Activated CD8-positive, alpha-beta memory T cell treated with anti-CD3 and anti-CD28 coated beads for 48 hours (primary cell): ENCODE measurements around the gene RYR2.
"Not testable (repeated sequence)": the region's sequence is repeated elsewhere in the genome, so short reads cannot be mapped to it uniquely, and the experiment has no call there.

Source experiments
- DNase-seq, 3 experiments: peaks; one replicate each; pipeline ENCODE4 v3.0.0-alpha.2; 2020; ENCODE audit warnings: low read depth in 2 of 3, low spot score in 2 of 3

Gene RYR2

GRCh38 chr1:237324226-237324625 lies 282.2 kb downstream of the RYR2 start:
- DNase-seq, result no peak

GRCh38 chr1:237327061-237327460 lies 285.1 kb downstream of the RYR2 start:
- DNase-seq, result no peak

GRCh38 chr1:237340892-237341291 lies 298.9 kb downstream of the RYR2 start:
- no peak for DNase-seq

GRCh38 chr1:237341391-237341790 lies 299.4 kb downstream of the RYR2 start:
- DNase-seq, result no peak

GRCh38 chr1:237342730-237343129 lies 300.7 kb downstream of the RYR2 start:
- DNase-seq, result no peak

DNA sequence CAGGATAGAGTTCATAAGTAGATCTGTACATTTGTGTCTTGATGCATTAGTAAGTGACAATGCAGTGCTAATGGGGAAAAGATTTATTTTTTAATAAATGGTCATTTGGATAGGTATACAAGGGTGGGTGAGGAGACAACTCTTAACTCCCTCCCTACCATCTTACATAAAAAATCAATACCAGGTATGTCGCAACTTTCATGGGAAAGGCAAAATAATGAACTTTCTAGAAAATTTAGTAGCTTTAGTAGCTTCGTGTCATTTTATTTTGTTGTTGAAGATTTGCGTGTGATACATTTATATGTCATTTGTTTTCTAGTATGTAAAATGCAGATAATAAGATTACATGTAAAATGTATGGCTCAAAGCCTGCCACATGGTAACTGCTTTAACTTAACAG lies 310.8 kb downstream of the RYR2 start:
- no peak for DNase-seq

- no peak for DNase-seq
Measured at GRCh38 chr1:237353918-237354317, 311.9 kb downstream of the RYR2 start.

DNA sequence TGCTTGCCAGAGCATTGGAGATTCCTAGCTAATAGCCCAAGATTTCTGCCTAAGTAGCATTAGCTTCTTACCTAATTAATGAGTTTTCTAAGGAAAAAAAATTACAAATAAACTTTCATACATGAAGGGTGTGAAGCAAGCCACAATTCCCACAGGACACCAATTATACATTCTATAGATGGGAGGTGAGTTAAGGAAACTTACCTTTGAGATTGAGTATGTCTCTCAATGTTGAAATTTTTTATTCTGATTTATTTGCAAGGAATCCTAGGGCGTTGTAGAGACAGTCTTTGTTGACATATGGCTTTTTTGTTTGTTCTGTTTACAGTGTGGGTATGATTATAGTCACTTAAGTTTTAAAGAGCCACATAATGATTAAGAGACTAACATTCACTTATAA lies 313.0 kb downstream of the RYR2 start:
- DNase-seq, result no peak

GRCh38 chr1:237358555-237358954 lies 316.6 kb downstream of the RYR2 start:
- no peak for DNase-seq

GRCh38 chr1:237367758-237368157 lies 325.8 kb downstream of the RYR2 start:
- DNase-seq, result no peak

GRCh38 chr1:237371477-237371876 lies 329.5 kb downstream of the RYR2 start:
- not testable (repeated sequence) for DNase-seq

DNA sequence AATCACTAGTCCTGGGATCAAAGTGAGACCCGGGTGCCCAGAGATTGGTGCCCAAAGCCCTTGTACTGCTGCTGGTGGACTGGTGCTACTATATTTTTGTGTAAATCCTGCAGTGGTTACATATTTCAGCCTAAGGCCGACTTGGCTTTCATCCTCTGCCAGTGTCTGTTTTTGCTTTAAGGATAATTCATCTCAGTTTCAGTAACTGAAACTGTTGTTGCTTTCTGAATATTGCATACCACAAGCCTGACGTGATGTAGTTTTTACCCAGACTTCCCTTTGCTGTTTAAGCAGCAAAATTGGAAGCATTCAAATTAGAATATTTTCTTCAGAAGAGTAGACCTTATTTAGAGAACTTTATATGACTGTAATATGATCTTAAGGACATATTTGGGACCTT lies 341.8 kb downstream of the RYR2 start:
- no peak for DNase-seq

DNA sequence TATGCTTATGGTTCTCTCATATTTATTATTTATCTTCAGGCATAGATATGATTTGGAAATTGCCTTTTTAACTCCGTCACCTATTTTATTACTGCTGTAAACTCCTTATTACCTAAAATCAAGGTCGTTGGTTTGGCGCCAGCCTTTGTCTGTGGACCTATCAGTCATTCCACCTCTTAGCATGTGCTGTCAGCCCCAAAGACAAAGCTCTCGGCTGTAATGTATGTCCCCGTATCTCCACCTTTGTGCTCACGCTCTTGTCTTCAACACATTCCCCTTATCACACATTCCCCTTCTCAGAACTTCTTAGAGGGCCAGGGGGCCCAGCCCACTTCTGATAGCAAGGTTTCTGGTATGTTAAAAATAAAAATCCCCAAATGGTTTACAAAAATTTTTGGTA lies 342.2 kb downstream of the RYR2 start:
- no peak for DNase-seq

- no peak for DNase-seq
Measured at GRCh38 chr1:237386362-237387143, 344.6 kb downstream of the RYR2 start.

DNA sequence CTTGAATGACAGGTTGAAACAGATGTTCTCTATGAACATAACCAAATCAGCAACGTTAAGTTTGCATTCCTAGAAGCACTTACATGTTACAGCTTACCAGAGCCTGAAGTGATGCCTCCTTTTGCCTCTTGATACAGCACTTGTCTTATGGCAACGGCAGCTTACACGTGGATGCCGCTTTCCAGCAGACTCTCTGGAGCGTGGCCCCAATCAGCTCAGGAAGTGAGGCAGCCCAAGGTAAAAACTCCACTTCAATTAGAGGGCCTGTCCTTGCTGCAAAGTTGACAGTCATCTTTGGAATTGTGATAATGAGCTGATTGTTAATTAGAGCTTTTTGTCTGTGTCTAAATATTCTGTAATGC lies 345.1 kb downstream of the RYR2 start:
- DNase-seq, result no peak

- DNase-seq, result no peak
Measured at GRCh38 chr1:237390823-237391222, 348.8 kb downstream of the RYR2 start.

DNA sequence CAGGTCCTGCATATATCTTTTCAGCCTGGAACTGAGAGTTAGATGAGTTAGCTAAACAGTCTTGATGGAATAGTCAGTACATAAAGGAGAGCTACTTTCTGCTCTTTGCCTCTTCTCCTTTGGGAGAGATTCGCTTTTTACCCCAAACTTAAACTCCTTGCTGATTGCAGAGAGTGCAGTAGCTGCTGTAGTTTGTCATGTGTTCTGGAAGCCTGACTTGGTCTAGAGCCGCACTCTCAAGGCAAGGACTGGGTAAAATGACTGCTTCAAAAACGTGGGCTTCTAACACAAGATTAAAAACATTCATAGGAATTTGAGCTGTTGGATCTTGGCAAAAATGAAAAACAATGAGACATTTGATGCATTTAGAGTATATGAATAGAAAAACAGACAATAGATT lies 351.6 kb downstream of the RYR2 start:
- DNase-seq, result no peak

DNA sequence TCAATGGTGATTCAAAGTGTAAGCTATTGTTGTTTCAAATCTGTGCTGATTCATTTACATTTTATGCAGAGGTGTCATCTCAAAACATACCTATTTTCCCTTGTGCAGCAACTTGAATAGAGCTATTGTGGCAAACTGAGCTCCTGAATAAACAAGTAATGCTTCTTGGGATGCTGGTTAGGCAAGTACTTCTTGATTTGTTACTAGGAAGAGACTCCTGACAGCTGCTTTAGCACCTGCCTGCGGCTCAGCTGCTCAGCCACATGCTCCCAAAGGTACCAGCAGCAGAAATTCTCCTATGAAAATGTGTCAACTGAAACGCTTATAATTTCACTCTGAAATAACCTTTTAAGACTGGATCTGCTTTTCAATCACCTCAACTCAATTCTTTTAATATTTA lies 352.3 kb downstream of the RYR2 start:
- no peak for DNase-seq

GRCh38 chr1:237396426-237396825 lies 354.4 kb downstream of the RYR2 start:
- no peak for DNase-seq

GRCh38 chr1:237398751-237399150 lies 356.8 kb downstream of the RYR2 start:
- no peak for DNase-seq

DNA sequence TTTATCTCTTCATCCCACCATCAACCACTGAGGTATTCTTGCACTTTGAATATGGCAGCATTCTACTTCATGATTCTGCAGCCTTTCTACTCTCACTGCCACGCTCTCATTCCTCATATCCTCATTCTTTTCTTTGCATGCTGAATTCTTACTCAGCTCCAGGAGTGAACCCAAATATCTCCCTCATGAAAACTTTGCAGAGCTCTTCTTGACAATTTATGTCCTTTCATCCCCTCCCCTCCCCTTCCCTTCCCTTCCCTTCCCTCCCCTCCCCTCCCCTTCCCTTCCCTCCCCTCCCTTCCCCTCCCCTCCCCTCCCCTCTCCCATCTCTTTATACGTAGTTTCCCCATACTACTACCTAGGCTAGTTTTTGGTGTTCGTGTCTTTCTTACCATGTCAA lies 363.9 kb downstream of the RYR2 start:
- DNase-seq, result no peak

DNA sequence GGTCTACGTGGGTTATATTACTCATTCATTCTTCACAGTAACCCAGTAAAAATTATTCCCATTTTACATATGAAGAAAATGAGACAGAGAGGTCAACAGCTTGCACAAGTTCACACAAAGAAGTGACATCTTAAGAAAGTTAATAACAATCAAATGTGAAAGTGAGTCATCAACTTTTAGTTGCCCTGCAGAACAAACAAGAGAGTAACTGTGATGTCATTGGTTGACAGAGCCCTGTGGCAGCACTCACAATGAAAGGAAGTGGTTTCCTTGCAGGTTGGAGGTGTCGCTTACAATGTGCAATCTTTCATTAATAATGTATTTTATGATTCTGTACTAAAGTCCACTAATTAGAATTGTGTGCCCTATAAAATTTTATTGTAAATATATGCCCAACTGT lies 369.6 kb downstream of the RYR2 start:
- no peak for DNase-seq

GRCh38 chr1:237416924-237417655 lies 375.1 kb downstream of the RYR2 start:
- no peak for DNase-seq
